ENCODE results near the gene CD82.

DNA sequence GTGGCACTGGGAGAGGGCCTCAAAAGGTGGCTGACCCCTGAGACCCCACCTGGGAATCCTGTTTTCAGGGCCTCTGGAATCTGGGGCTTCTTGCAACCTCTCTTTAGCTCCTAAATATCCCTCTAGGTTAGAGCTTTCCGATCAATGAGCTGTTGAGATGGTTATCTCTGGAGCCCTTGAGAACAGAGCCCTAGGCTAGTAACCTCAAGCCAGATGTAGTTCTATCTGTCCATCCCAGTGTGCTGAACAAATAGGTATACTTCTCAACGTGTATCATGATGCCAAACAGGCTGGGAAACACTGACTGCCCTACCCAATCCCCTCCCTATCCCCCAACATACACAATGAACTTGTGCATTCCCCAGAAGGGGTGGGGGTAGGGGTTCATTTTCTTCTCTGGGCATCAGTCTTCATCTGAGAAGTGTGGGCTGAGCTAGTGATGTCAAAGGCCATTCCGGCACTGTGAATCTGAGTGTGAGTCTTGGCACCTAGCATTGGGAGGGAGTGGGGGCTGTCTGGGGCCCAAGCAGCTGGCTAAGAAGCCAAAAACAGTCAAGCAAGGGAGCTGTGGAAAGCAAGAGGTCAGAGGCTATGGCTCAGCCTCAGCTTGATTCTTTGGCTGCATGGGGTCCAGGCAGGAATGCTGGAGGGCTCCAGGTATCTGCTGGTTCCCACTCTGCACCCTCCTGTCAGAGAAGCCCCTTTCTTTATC is 17.3 kb downstream of the CD82 start:
- TF ChIP-seq, protein P1, sequence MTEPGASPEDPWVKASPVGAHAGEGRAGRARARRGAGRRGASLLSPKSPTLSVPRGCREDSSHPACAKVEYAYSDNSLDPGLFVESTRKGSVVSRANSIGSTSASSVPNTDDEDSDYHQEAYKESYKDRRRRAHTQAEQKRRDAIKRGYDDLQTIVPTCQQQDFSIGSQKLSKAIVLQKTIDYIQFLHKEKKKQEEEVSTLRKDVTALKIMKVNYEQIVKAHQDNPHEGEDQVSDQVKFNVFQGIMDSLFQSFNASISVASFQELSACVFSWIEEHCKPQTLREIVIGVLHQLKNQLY (CRISPR knock-in tag; IDR thresholded peaks at IDR 0.05), result no peak
- no peak for TF ChIP-seq PAX8 (CRISPR knock-in tag; IDR thresholded peaks at IDR 0.05; ENCODE audit: borderline replicate concordance)
